IMR-90 (cell line): ENCODE measurements around the gene CYB5B. TPM values are rescaled to one million over a fixed set of nuclear protein-coding genes. Genes with fewer than 3 reads are reported as not detected.

Experiments used
- ATAC-seq: fragments of 200-7000 bp; cut with Tn5 transposase; 2 replicates; pipeline ENCODE4 v1.9.1; 2020; ENCODE audit warnings: low read depth, mild to moderate bottlenecking, moderate library complexity
- BruUV-seq: library from RNA; stranded (reverse); fragments of 400-500 nt; replicated peaks from 2 replicates; lab custom pipeline; 2021; lab: Mats Ljungman, UMichigan
- CTCF ChIA-PET: fragments of 300-600 bp; formaldehyde crosslinking; extraction: SDS; loops from one replicate; lab custom pipeline; 2021; ENCODE audit warnings: antibody characterized with exemption; lab: Yijun Ruan, JAX
- POLR2A ChIA-PET: fragments of 300-600 bp; sonication (Branson Sonifier 250); formaldehyde crosslinking; loops from one replicate; lab custom pipeline; 2022; ENCODE audit warnings: antibody characterized with exemption; ENCODE audit not compliant: unreplicated experiment; lab: Charles Lee
- DNase-seq: peaks from one replicate; pipeline ENCODE4 v3.0.0; 2013
- H2AFZ ChIP-seq: replicated peaks from 2 replicates; pipeline ENCODE3; 2013; ENCODE audit warnings: low read length, mild to moderate bottlenecking; ENCODE audit not compliant: poor library complexity
- H2AK5ac ChIP-seq: 2 replicates; pipeline ENCODE4 v1.6.1; 2013; ENCODE audit warnings: low read depth, low read length, inconsistent platforms
- H2AK9ac ChIP-seq: replicated peaks from 2 replicates; pipeline ENCODE3; 2013; ENCODE audit warnings: mild to moderate bottlenecking, low read depth, low read length, moderate library complexity; ENCODE audit not compliant: poor library complexity
- H2BK120ac ChIP-seq: 2 replicates; pipeline ENCODE4 v1.6.1; 2013; ENCODE audit warnings: low read depth, low read length, inconsistent platforms
- H2BK15ac ChIP-seq: 3 replicates; pipeline ENCODE4 v1.6.1; 2013; ENCODE audit warnings: low read depth, low read length, inconsistent platforms
- H2BK20ac ChIP-seq: 2 replicates; pipeline ENCODE4 v1.6.1; 2013; ENCODE audit warnings: low read depth, mild to moderate bottlenecking, inconsistent platforms, low read length, moderate library complexity
- H2BK5ac ChIP-seq: 2 replicates; pipeline ENCODE4 v1.6.1; 2013; ENCODE audit warnings: mild to moderate bottlenecking, low read depth, low read length, inconsistent platforms; ENCODE audit not compliant: poor library complexity, severe bottlenecking
- H3K14ac ChIP-seq: replicated peaks from 2 replicates; pipeline ENCODE4 v1.6.1; 2013; ENCODE audit warnings: low read depth, low read length, inconsistent platforms
- H3K18ac ChIP-seq: 2 replicates; pipeline ENCODE4 v1.6.1; 2013; ENCODE audit warnings: low read depth, low read length, control low read depth
- H3K23ac ChIP-seq: 2 replicates; pipeline ENCODE4 v1.6.1; 2013; ENCODE audit warnings: low read depth, low read length, inconsistent platforms
- H3K27ac ChIP-seq: 2 replicates; pipeline ENCODE4 v1.5.1; 2013; ENCODE audit warnings: mild to moderate bottlenecking, control low read depth, low read length; ENCODE audit not compliant: insufficient read depth
- H3K27me3 ChIP-seq: 2 replicates; pipeline ENCODE4 v1.6.1; 2013; ENCODE audit warnings: low read length; ENCODE audit not compliant: control insufficient read depth, insufficient read depth
- H3K36me3 ChIP-seq: 2 replicates; pipeline ENCODE4 v1.6.1; 2013; ENCODE audit warnings: low read length, mixed read lengths; ENCODE audit not compliant: control insufficient read depth, insufficient read depth
- H3K4ac ChIP-seq: 2 replicates; pipeline ENCODE4 v1.6.1; 2013; ENCODE audit warnings: low read depth, low read length, inconsistent platforms
- H3K4me1 ChIP-seq: 2 replicates; pipeline ENCODE4 v1.6.1; 2013; ENCODE audit warnings: low read length, mixed read lengths; ENCODE audit not compliant: control insufficient read depth, insufficient read depth
- H3K4me2 ChIP-seq: 2 replicates; pipeline ENCODE4 v1.6.1; 2013; ENCODE audit warnings: low read depth, mild to moderate bottlenecking, control low read depth, low read length, moderate library complexity
- H3K4me3 ChIP-seq: 2 replicates; pipeline ENCODE4 v1.5.1; 2013; ENCODE audit warnings: low read depth, mild to moderate bottlenecking, control low read depth, low read length, moderate library complexity; ENCODE audit not compliant: insufficient read depth
- H3K56ac ChIP-seq: 2 replicates; pipeline ENCODE4 v1.6.1; 2013; ENCODE audit warnings: low read length, inconsistent platforms; ENCODE audit not compliant: insufficient read depth; ENCODE audit errors: extremely low read depth
- H3K79me1 ChIP-seq, 2 experiments: 2 replicates each; pipeline ENCODE4 v1.6.1; 2013; ENCODE audit warnings: low read length in 2 of 2, inconsistent platforms in 1 of 2, low read depth in 1 of 2
- H3K9ac ChIP-seq: 2 replicates; pipeline ENCODE4 v1.6.1; 2013; ENCODE audit warnings: low read depth, low read length, control low read depth
- H3K9me1 ChIP-seq: 2 replicates; pipeline ENCODE4 v1.6.1; 2013; ENCODE audit warnings: low read length, inconsistent platforms; ENCODE audit not compliant: insufficient read depth
- H3K9me3 ChIP-seq: 2 replicates; pipeline ENCODE4 v1.6.1; 2013; ENCODE audit warnings: low read length; ENCODE audit not compliant: control insufficient read depth, insufficient read depth
- H4K20me1 ChIP-seq: 2 replicates; pipeline ENCODE4 v1.6.1; 2013; ENCODE audit warnings: low read length, inconsistent platforms; ENCODE audit not compliant: insufficient read depth
- H4K5ac ChIP-seq: 2 replicates; pipeline ENCODE4 v1.6.1; 2013; ENCODE audit warnings: mild to moderate bottlenecking, low read depth, low read length, control low read depth
- H4K8ac ChIP-seq, 2 experiments: 2 replicates each; pipeline ENCODE4 v1.6.1; 2013; ENCODE audit warnings: low read depth in 2 of 2, low read length in 2 of 2, control low read depth in 1 of 2, inconsistent platforms in 1 of 2
- H4K91ac ChIP-seq: 2 replicates; pipeline ENCODE4 v1.6.1; 2013; ENCODE audit warnings: low read depth, low read length, inconsistent platforms; ENCODE audit not compliant: insufficient read depth
- BHLHE40 ChIP-seq: fragments of 150-350 bp; IDR thresholded peaks from 2 replicates; pipeline ENCODE4 v1.6.1; 2016; ENCODE audit warnings: mild to moderate bottlenecking, low read depth, low read length
- CHD1 ChIP-seq: IDR thresholded peaks from 2 replicates; pipeline ENCODE4 v1.6.1; 2012; ENCODE audit warnings: low read depth, low read length, improper control_type of control experiment
- MAZ ChIP-seq: IDR thresholded peaks from 2 replicates; pipeline ENCODE4 v1.6.1; 2012; ENCODE audit warnings: low read depth, mild to moderate bottlenecking, low read length, improper control_type of control experiment, moderate library complexity, borderline replicate concordance
- MXI1 ChIP-seq: IDR thresholded peaks from 2 replicates; pipeline ENCODE4 v1.6.1; 2012; ENCODE audit warnings: low read depth, mild to moderate bottlenecking, low read length, moderate library complexity, borderline replicate concordance
- NFE2L2 ChIP-seq: fragments of 150-350 bp; IDR thresholded peaks from 2 replicates; pipeline ENCODE4 v1.6.1; 2016; ENCODE audit warnings: low read depth, mild to moderate bottlenecking, low read length
- RAD21 ChIP-seq: IDR thresholded peaks from 2 replicates; pipeline ENCODE4 v1.6.1; 2012; ENCODE audit warnings: low read length, improper control_type of control experiment
- RCOR1 ChIP-seq: IDR thresholded peaks from 2 replicates; pipeline ENCODE4 v1.6.1; 2012; ENCODE audit warnings: mild to moderate bottlenecking, low read length, improper control_type of control experiment; ENCODE audit not compliant: insufficient replicate concordance
- RFX5 ChIP-seq: IDR thresholded peaks from 2 replicates; pipeline ENCODE4 v1.8.0; 2012; ENCODE audit warnings: low read depth, mild to moderate bottlenecking, low read length, moderate library complexity
- WGBS, 2 experiments: methylation state at CpG; one replicate each; pipeline versions ENCODE4 v1.1.5 to v1.1.7; 2013; ENCODE audit warnings: missing lambda C conversion rate in 2 of 2; ENCODE audit not compliant: insufficient read length in 1 of 2; ENCODE audit errors: extremely low coverage in 2 of 2; 5-methylcytosine and 5-hydroxymethylcytosine counted together
- dilution Hi-C: fragments of 300-500 bp; cut with HindIII; formaldehyde crosslinking; loops from one replicate; pipeline ENCODE4 v1.14.3; 2018; ENCODE audit warnings: low sequenced_read_pairs; ENCODE audit not compliant: unreplicated experiment
- in situ Hi-C: fragments of 300-500 bp; cut with MboI; formaldehyde crosslinking; loops from 3 replicates; pipeline ENCODE4 v1.14.3; 2019; ENCODE audit warnings: low sequenced_read_pairs, inconsistent platforms, mixed read lengths
- intact Hi-C: fragments of 100-400 bp; cut with micrococcal nuclease; formaldehyde crosslinking; loops from 2 replicates; pipeline ENCODE4 v1.10.0; 2022
- polyA plus RNA-seq, 3 experiments: library from polyadenylated mRNA; depleted of rRNA; stranded (reverse); fragments of >200 nt; gene quantifications; 2 replicates each; pipeline ENCODE4 v1.2.3, GENCODE V29; 2012; ENCODE audit warnings: low replicate concordance in 1 of 3
- total RNA-seq: library from RNA; depleted of rRNA; stranded (reverse); fragments of >200 nt; gene quantifications from 2 replicates; pipeline ENCODE4 v1.2.3, GENCODE V29; 2012
- TF ChIP-seq, protein P1 (sequence below): fragments of 150-350 bp; IDR thresholded peaks from 2 replicates; pipeline ENCODE4 v1.6.1; 2017; ENCODE audit warnings: mild to moderate bottlenecking, antibody characterized with exemption, low read length, low read depth
- TF ChIP-seq, protein P2 (sequence below): fragments of 150-350 bp; IDR thresholded peaks from 2 replicates; pipeline ENCODE4 v1.6.1; 2016; ENCODE audit warnings: low read depth, mild to moderate bottlenecking, low read length, moderate library complexity, borderline replicate concordance

CYB5B gene
- total and polyA plus RNA-seq, 2 of the 4 experiments (the other 2 are of a cell fraction): 100 to 102 TPM

GRCh38 chr16:69440250-69440649 is 15.8 kb downstream of the CYB5B start:
- Histone ChIP-seq H2BK120ac (no peak overlapping the region), H2BK5ac (no peak overlapping the region), H3K36me3 (peaks cover 1% of the 10 kb centered on the region; the same call in 1 of the 2 replicates), H3K4me1 (peaks cover 8% of the 10 kb centered on the region), H4K91ac (no peak overlapping the region), H3K27ac (no peak overlapping the region), H2AFZ (no peak overlapping the region), H3K56ac (no peak overlapping the region), H3K9me1 (0 out of 2 replicates have a peak, but pooled peaks cover 4% of the 10 kb centered on the region), H3K23ac (no peak overlapping the region), H4K20me1 (no peaks in the 10 kb centered on the region), H4K5ac (no peak overlapping the region), H3K9ac (no peak overlapping the region), H3K9me3 (no peaks in the 10 kb centered on the region), H3K79me1 (peaks cover 30 to 66% of the 10 kb centered on the region in 2 experiments), H3K4me3 (no peak overlapping the region), H4K8ac (no peak overlapping the region), H3K18ac (no peak overlapping the region), H3K27me3 (no peaks in the 10 kb centered on the region), H3K14ac (no peak overlapping the region), H2BK20ac (no peak overlapping the region), H2AK5ac (no peak overlapping the region), H2BK15ac (no peak overlapping the region), H2AK9ac (no peak overlapping the region), H3K4ac (no peak overlapping the region), H3K4me2 (no peak overlapping the region)
- intact Hi-C loops (no loop called here), dilution Hi-C loops (no loop called here), in situ Hi-C loops (no loop called here)
- BruUV-seq: no TSS peak
- TF ChIP-seq RCOR1 (no peak), RFX5 (no peak), RAD21 (no peak), NFE2L2 (no peak), CHD1 (no peak), MAZ (no peak), BHLHE40 (no peak), MXI1 (no peak)
- TF ChIP-seq, protein P1, sequence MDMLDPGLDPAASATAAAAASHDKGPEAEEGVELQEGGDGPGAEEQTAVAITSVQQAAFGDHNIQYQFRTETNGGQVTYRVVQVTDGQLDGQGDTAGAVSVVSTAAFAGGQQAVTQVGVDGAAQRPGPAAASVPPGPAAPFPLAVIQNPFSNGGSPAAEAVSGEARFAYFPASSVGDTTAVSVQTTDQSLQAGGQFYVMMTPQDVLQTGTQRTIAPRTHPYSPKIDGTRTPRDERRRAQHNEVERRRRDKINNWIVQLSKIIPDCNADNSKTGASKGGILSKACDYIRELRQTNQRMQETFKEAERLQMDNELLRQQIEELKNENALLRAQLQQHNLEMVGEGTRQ: no peak
- TF ChIP-seq, protein P2, sequence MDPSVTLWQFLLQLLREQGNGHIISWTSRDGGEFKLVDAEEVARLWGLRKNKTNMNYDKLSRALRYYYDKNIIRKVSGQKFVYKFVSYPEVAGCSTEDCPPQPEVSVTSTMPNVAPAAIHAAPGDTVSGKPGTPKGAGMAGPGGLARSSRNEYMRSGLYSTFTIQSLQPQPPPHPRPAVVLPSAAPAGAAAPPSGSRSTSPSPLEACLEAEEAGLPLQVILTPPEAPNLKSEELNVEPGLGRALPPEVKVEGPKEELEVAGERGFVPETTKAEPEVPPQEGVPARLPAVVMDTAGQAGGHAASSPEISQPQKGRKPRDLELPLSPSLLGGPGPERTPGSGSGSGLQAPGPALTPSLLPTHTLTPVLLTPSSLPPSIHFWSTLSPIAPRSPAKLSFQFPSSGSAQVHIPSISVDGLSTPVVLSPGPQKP: no peak
- ATAC-seq: no peak
- ChIA-PET CTCF (interaction anchor here (1.1 kb wide), 1 partner anchor 9 kb away, joined by 3 read pairs; no protein-coding TSS in a partner anchor), POLR2A (no interaction called here)
- no CpG with 5 or more reads among the region's 1 CpG for WGBS, 2 experiments
- no peak for DNase-seq
